HEK293T (cell line): ENCODE measurements around the gene SH3RF2.

Experiments used
- CTCF ChIA-PET: fragments of 350-600 bp; formaldehyde crosslinking; extraction: SDS; loops from one replicate; lab custom pipeline; 2021; ENCODE audit warnings: antibody characterized with exemption, inconsistent platforms; lab: Yijun Ruan, JAX
- POLR2A ChIA-PET: fragments of 350-600 bp; formaldehyde crosslinking; extraction: SDS; loops from one replicate; lab custom pipeline; 2020; ENCODE audit warnings: antibody characterized with exemption, inconsistent platforms; lab: Yijun Ruan, JAX
- DNase-seq: peaks from one replicate; pipeline ENCODE4 v3.0.0; 2012; ENCODE audit warnings: mixed read lengths; ENCODE audit errors: extremely low spot score
- ARNT ChIP-seq: fragments of 450-650 bp; IDR thresholded peaks from 2 replicates; pipeline ENCODE4 v1.6.1; 2017; ENCODE audit warnings: mild to moderate bottlenecking
- BHLHE40 ChIP-seq: fragments of 450-650 bp; IDR thresholded peaks from 2 replicates; pipeline ENCODE4 v1.6.1; 2016; ENCODE audit warnings: mild to moderate bottlenecking, moderate library complexity, borderline replicate concordance
- CTBP1 ChIP-seq: fragments of 450-650 bp; IDR thresholded peaks from 2 replicates; pipeline ENCODE4 v1.6.1; 2016; ENCODE audit warnings: borderline replicate concordance
- ELF4 ChIP-seq: fragments of 450-650 bp; IDR thresholded peaks from 2 replicates; pipeline ENCODE4 v1.6.1; 2017; ENCODE audit warnings: antibody characterized with exemption
- FOXA1 ChIP-seq: fragments of 450-650 bp; IDR thresholded peaks from 2 replicates; pipeline ENCODE4 v1.6.1; 2016; ENCODE audit warnings: mild to moderate bottlenecking
- FOXK2 ChIP-seq: fragments of 450-650 bp; IDR thresholded peaks from 2 replicates; pipeline ENCODE4 v1.6.1; 2016; ENCODE audit warnings: mild to moderate bottlenecking
- FOXM1 ChIP-seq: fragments of 450-650 bp; IDR thresholded peaks from 2 replicates; pipeline ENCODE4 v1.6.1; 2017; ENCODE audit warnings: mild to moderate bottlenecking, borderline replicate concordance
- HDGF ChIP-seq: fragments of 450-650 bp; IDR thresholded peaks from 2 replicates; pipeline ENCODE4 v1.6.1; 2017; ENCODE audit warnings: antibody characterized with exemption, borderline replicate concordance
- L3MBTL2 ChIP-seq: fragments of 450-650 bp; conservative IDR thresholded peaks from 2 replicates; pipeline ENCODE4 v1.6.1; 2016; ENCODE audit warnings: mild to moderate bottlenecking
- LEF1 ChIP-seq: fragments of 450-650 bp; IDR thresholded peaks from 2 replicates; pipeline ENCODE4 v1.6.1; 2017; ENCODE audit warnings: mild to moderate bottlenecking, borderline replicate concordance
- NFRKB ChIP-seq: fragments of 450-650 bp; IDR thresholded peaks from 2 replicates; pipeline ENCODE4 v1.6.1; 2016; ENCODE audit warnings: mild to moderate bottlenecking, moderate library complexity
- SP1 ChIP-seq: fragments of 450-650 bp; IDR thresholded peaks from 2 replicates; pipeline ENCODE4 v1.6.1; 2017
- SUZ12 ChIP-seq: fragments of 450-650 bp; IDR thresholded peaks from 2 replicates; pipeline ENCODE4 v1.6.1; 2016; ENCODE audit warnings: mild to moderate bottlenecking
- TARDBP ChIP-seq: fragments of 450-650 bp; IDR thresholded peaks from 2 replicates; pipeline ENCODE4 v1.6.1; 2016
- ZNF384 ChIP-seq: fragments of 450-650 bp; IDR thresholded peaks from 2 replicates; pipeline ENCODE4 v1.6.1; 2016
- TF ChIP-seq, protein P1 (sequence below): fragments of 450-650 bp; IDR thresholded peaks from 2 replicates; pipeline ENCODE4 v1.6.1; 2016

SH3RF2 gene

DNA sequence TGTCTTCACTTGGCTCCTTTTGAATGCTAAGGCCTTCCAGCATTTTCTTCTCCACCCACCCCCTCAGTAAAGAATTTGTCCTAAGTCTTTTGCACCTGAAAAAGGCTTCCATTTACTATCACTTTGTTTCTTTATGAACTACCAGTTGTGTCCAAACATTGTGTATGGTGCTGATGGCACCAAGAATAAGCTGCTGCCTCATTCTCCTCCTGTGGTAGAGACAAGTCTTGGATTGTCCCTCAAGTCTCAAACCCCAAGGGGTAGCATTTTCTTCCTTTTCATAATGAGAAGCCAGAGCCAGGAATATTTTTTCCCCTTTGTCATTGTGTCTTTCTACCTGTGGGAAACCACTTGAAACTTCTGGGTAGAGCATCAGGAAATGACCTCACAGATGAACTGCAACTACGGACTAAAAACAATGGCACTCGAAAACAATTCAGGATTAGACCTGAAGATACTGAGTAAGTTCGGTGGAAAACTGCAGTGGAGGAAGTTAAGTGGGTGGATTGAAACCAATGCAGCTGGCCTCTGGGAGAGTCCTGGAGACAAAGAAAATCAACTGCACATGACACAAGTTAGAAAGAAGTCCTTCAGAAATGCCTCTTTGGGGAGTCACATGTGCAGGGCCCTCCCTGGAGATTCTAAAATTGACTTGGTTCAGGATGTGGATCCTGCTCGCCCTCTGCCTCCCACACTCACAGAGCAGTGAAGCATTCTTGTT lies 80.5 kb downstream of the SH3RF2 start:
- POLR2A ChIA-PET: no interaction called here
- no peak for DNase-seq

DNA sequence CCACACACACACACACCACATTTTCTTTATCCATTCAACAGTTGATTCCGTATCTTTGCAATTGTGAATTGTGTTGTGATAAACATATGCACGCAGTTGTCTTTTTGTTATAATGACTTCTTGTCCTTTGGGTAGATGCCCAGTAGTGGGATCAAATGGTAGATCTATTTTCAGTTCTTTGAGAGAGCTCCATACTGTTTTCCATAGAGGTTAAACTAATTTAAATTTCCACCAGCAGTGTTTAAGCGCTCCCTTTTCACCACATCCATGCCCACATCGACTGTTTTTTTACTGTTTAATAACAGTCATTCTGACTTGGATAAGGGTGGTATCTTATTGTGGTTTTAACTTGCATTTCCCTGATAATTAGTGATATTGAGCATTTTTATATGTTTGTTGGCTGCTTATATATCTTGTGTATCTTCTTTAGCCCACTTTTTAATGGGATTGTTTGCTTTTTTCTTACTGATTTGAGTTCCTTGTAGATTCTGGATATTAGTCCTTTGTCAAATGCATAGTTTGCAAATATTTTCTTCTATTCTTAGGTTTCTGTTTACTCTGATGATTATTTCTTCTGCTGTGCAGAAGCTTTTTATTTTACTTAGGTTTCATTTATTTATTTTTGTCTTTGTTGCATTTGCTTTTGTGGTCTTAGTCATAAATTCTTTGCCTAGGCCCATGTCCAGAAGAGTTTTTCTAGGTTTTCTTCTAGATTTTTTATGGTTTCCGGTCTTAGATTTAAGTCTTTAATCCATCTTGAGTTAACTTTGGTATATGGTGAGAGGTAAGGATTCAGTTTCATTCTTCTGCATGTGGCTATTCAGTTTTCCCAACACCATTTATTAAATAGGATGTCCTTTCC lies 82.4 kb downstream of the SH3RF2 start:
- TF ChIP-seq FOXK2: no peak
- TF ChIP-seq, protein P1, sequence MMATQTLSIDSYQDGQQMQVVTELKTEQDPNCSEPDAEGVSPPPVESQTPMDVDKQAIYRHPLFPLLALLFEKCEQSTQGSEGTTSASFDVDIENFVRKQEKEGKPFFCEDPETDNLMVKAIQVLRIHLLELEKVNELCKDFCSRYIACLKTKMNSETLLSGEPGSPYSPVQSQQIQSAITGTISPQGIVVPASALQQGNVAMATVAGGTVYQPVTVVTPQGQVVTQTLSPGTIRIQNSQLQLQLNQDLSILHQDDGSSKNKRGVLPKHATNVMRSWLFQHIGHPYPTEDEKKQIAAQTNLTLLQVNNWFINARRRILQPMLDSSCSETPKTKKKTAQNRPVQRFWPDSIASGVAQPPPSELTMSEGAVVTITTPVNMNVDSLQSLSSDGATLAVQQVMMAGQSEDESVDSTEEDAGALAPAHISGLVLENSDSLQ: no peak
- no peak for TF ChIP-seq ELF4
- no peak for TF ChIP-seq LEF1
- TF ChIP-seq SP1: no peak
- no peak for TF ChIP-seq L3MBTL2
- no peak for TF ChIP-seq FOXM1
- TF ChIP-seq ZNF384: no peak
- TF ChIP-seq FOXA1: no peak
- TF ChIP-seq TARDBP: no peak
- TF ChIP-seq HDGF: no peak
- no peak for TF ChIP-seq ARNT
- TF ChIP-seq BHLHE40: no peak
- no peak for DNase-seq
- POLR2A ChIA-PET: no interaction called here
- CTCF ChIA-PET: interaction anchor here (0.6 kb wide), 1 partner anchor 66 kb away, joined by 7 read pairs; no protein-coding TSS in a partner anchor

More for the DNA sequence above, 80.5 kb downstream of the SH3RF2 start:
- CTCF ChIA-PET: no interaction called here
- TF ChIP-seq TARDBP (no peak), SUZ12 (no peak), BHLHE40 (no peak), LEF1 (no peak), FOXK2 (no peak), L3MBTL2 (no peak), CTBP1 (no peak), NFRKB (no peak), ELF4 (no peak), FOXA1 (no peak), SP1 (no peak), ZNF384 (no peak), HDGF (no peak), ARNT (no peak)
- TF ChIP-seq, protein P1: no peak

DNA sequence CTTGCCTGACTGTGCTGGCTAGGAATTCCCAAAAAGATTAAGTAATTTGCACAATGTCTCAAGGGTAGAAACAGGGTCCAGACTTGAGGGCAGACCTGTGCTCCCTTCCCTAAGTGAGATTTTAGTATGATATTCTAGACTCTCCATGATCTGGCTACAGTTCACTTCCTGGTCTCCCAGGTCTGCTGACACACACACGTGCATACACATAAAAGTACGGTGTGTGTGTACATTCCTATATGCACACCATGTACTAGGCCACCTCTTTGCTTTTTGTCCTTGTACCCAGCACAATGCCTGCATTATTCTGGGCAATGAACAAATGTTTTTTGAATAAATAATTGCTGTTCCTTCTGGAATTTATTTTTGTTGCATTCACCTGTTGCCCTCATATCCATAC lies 83.7 kb downstream of the SH3RF2 start:
- POLR2A ChIA-PET: no interaction called here
- DNase-seq: no peak
- TF ChIP-seq SUZ12 (no peak), NFRKB (no peak), ARNT (no peak), FOXA1 (no peak), CTBP1 (no peak), FOXM1 (no peak), ELF4 (no peak), SP1 (no peak), BHLHE40 (no peak)
- TF ChIP-seq, protein P1: no peak
- CTCF ChIA-PET: interaction anchor here (1.2 kb wide), 1 partner anchor 21 kb away, joined by 5 read pairs; no protein-coding TSS in a partner anchor

GRCh38 chr5:146024034-146024433 lies 87.7 kb downstream of the SH3RF2 start:
- ChIA-PET POLR2A (no interaction called here), CTCF (interaction anchor here (1.7 kb wide), 1 partner anchor 17 kb away, joined by 4 read pairs; no protein-coding TSS in a partner anchor)
- no peak for DNase-seq
- no peak for TF ChIP-seq BHLHE40
- TF ChIP-seq FOXK2: no peak
- no peak for TF ChIP-seq NFRKB
- no peak for TF ChIP-seq HDGF
- TF ChIP-seq FOXM1: no peak
- TF ChIP-seq ELF4: no peak
- no peak for TF ChIP-seq TARDBP

GRCh38 chr5:146025114-146025680 lies 88.8 kb downstream of the SH3RF2 start:
- ChIA-PET CTCF (interaction anchor here (0.6 to 1.7 kb wide), 2 partner anchors 16 to 518 kb away, joined by 3 to 4 read pairs; no protein-coding TSS in a partner anchor), POLR2A (no interaction called here)
- DNase-seq: no peak
- TF ChIP-seq FOXK2 (no peak), ELF4 (no peak), NFRKB (no peak), TARDBP (no peak), L3MBTL2 (no peak)
